PC-3 (cell line): ENCODE results near the gene TP53. TPM values are rescaled to one million over a fixed set of nuclear protein-coding genes. Genes with fewer than 3 reads are reported as not detected.

Source experiments
- ATAC-seq: fragments of 200-7000 bp; cut with Tn5 transposase; 2 replicates; pipeline ENCODE4 v1.9.1; 2020; ENCODE audit warnings: mild to moderate bottlenecking, moderate library complexity
- BruUV-seq: library from RNA; stranded (reverse); fragments of 400-500 nt; replicated peaks from 2 replicates; lab custom pipeline; 2021; lab: Mats Ljungman, UMichigan
- CTCF ChIA-PET: fragments of 300-600 bp; sonication (Branson Sonifier 250); formaldehyde crosslinking; loops from one replicate; lab custom pipeline; 2022; ENCODE audit warnings: antibody characterized with exemption; lab: Charles Lee
- POLR2A ChIA-PET: fragments of 300-600 bp; sonication (Branson Sonifier 250); formaldehyde crosslinking; loops from one replicate; lab custom pipeline; 2022; ENCODE audit warnings: antibody characterized with exemption; ENCODE audit not compliant: unreplicated experiment; lab: Charles Lee
- DNase-seq: peaks from one replicate; pipeline ENCODE4 v3.0.0-alpha.2; 2015
- H2AFZ ChIP-seq: fragments of 300-600 bp; sonication (generic); 2 replicates; pipeline ENCODE4 v1.6.0; 2016; ENCODE audit warnings: antibody characterized with exemption, low read length
- H3F3A ChIP-seq: fragments of 300-600 bp; sonication (generic); one replicate; pipeline ENCODE4 v1.6.0; 2017; ENCODE audit warnings: antibody characterized with exemption, low read length, control low read depth, mild to moderate bottlenecking; ENCODE audit not compliant: unreplicated experiment
- H3K27ac ChIP-seq: fragments of 300-600 bp; sonication (generic); 2 replicates; pipeline ENCODE4 v1.5.1; 2016; ENCODE audit warnings: mild to moderate bottlenecking, low read length
- H3K27me3 ChIP-seq: fragments of 300-600 bp; sonication (generic); 2 replicates; pipeline ENCODE4 v1.6.1; 2016; ENCODE audit warnings: low read length, mixed read lengths
- H3K36me3 ChIP-seq: fragments of 300-600 bp; sonication (generic); 2 replicates; pipeline ENCODE4 v1.6.1; 2016; ENCODE audit warnings: low read depth, mixed run types, low read length, mixed read lengths
- H3K4me1 ChIP-seq: fragments of 300-600 bp; sonication (generic); 2 replicates; pipeline ENCODE4 v1.5.1; 2016; ENCODE audit warnings: low read length; ENCODE audit not compliant: insufficient read depth
- H3K4me2 ChIP-seq: fragments of 300-600 bp; sonication (generic); 2 replicates; pipeline ENCODE4 v1.6.0; 2016; ENCODE audit warnings: low read length
- H3K4me3 ChIP-seq: fragments of 300-600 bp; sonication (generic); 2 replicates; pipeline ENCODE4 v1.5.1; 2016; ENCODE audit warnings: mild to moderate bottlenecking, low read length, mixed read lengths
- H3K79me2 ChIP-seq: fragments of 300-600 bp; sonication (generic); 2 replicates; pipeline ENCODE4 v1.6.1; 2017; ENCODE audit warnings: low read length, mixed read lengths
- H3K9ac ChIP-seq: fragments of 300-600 bp; sonication (generic); 2 replicates; pipeline ENCODE4 v1.6.0; 2016; ENCODE audit warnings: mild to moderate bottlenecking, low read length
- H3K9me2 ChIP-seq: fragments of 300-600 bp; sonication (generic); replicated peaks from 2 replicates; pipeline ENCODE4 v1.6.1; 2016; ENCODE audit warnings: mixed run types, low read length, mixed read lengths
- H3K9me3 ChIP-seq: fragments of 300-600 bp; sonication (generic); 2 replicates; pipeline ENCODE4 v1.6.1; 2016; ENCODE audit warnings: low read length, mixed read lengths
- H4K20me1 ChIP-seq: fragments of 300-600 bp; sonication (generic); 2 replicates; pipeline ENCODE4 v1.6.1; 2016; ENCODE audit warnings: low read length, mixed read lengths
- CTCF ChIP-seq: fragments of 300-600 bp; sonication (generic); conservative IDR thresholded peaks from 2 replicates; pipeline ENCODE4 v1.5.1; 2017; ENCODE audit warnings: antibody characterized with exemption, low read depth, mild to moderate bottlenecking, low read length
- EZH2 ChIP-seq: fragments of 300-600 bp; sonication (generic); IDR thresholded peaks from one replicate; pipeline ENCODE4 v1.6.1; 2017; ENCODE audit warnings: antibody characterized with exemption, mild to moderate bottlenecking, low read length; ENCODE audit not compliant: unreplicated experiment
- EZH2phosphoT487 ChIP-seq: fragments of 300-600 bp; sonication (generic); IDR thresholded peaks from 2 replicates; pipeline ENCODE4 v1.6.1; 2018; ENCODE audit warnings: mild to moderate bottlenecking, antibody characterized with exemption, low read length, borderline replicate concordance
- intact Hi-C: fragments of 100-400 bp; cut with micrococcal nuclease; formaldehyde crosslinking; loops from 2 replicates; pipeline ENCODE4 v1.9.0; 2023
- total RNA-seq: library from RNA; depleted of rRNA; stranded (reverse); fragments of >200 nt; gene quantifications from 2 replicates; pipeline ENCODE4 v1.2.3, GENCODE V29; 2014

Gene TP53
- total RNA-seq, 1 experiment from 2014 or later: 3.4 TPM

GRCh38 chr17:7702776-7703175 is 15.5 kb upstream of the TP53 start:
- Histone ChIP-seq H3F3A (no peaks in the 10 kb centered on the region), H3K27me3 (no peaks in the 10 kb centered on the region), H3K4me1 (no peaks in the 10 kb centered on the region), H4K20me1 (no peaks in the 10 kb centered on the region), H3K9ac (no peak overlapping the region), H2AFZ (no peak overlapping the region), H3K9me3 (no peaks in the 10 kb centered on the region), H3K4me3 (no peak overlapping the region), H3K27ac (no peak overlapping the region), H3K36me3 (no peaks in the 10 kb centered on the region), H3K4me2 (no peak overlapping the region), H3K79me2 (no peaks in the 10 kb centered on the region), H3K9me2 (no peaks in the 10 kb centered on the region)
- no peak for DNase-seq
- ChIA-PET POLR2A (no interaction called here), CTCF (interaction anchor here (0.6 kb wide), 1 partner anchor 14 kb away, joined by 15 read pairs; no protein-coding TSS in a partner anchor)
- intact Hi-C loops: no loop called here
- ATAC-seq: no peak
- BruUV-seq: no TSS peak
- TF ChIP-seq CTCF: no peak
- no peak for TF ChIP-seq EZH2
- TF ChIP-seq EZH2phosphoT487: no peak

- H3K4me2 ChIP-seq: no peak overlapping the region
- no peak overlapping the region for H3K4me3 ChIP-seq
- DNase-seq: no peak
- CTCF ChIA-PET: no interaction called here
- no peak overlapping the region for H3K27ac ChIP-seq
- no peak overlapping the region for H3K9ac ChIP-seq
- no TSS peak for BruUV-seq
- no peaks in the 10 kb centered on the region for H3K79me2 ChIP-seq
- H3K9me3 ChIP-seq: no peaks in the 10 kb centered on the region
- H3K9me2 ChIP-seq: no peaks in the 10 kb centered on the region
- H4K20me1 ChIP-seq: no peaks in the 10 kb centered on the region
- TF ChIP-seq EZH2 (no peak), EZH2phosphoT487 (no peak), CTCF (no peak)
- H2AFZ ChIP-seq: no peak overlapping the region
- no peaks in the 10 kb centered on the region for H3K27me3 ChIP-seq
- H3K4me1 ChIP-seq: no peaks in the 10 kb centered on the region
- ATAC-seq: no peak
- no peaks in the 10 kb centered on the region for H3F3A ChIP-seq
- H3K36me3 ChIP-seq: no peaks in the 10 kb centered on the region
- intact Hi-C loops: no loop called here
- POLR2A ChIA-PET: no interaction called here
These were observed 14.4 kb upstream of the TP53 start for GRCh38 chr17:7701681-7702080.

- CTCF ChIA-PET: no interaction called here
- no peaks in the 10 kb centered on the region for H3F3A ChIP-seq
- ATAC-seq: no peak
These were observed 13.2 kb upstream of the TP53 start for GRCh38 chr17:7700510-7700909.

More at GRCh38 chr17:7700510-7700909, 13.2 kb upstream of the TP53 start:
- DNase-seq: no peak
- H3K79me2 ChIP-seq: no peaks in the 10 kb centered on the region
- H3K4me1 ChIP-seq: no peaks in the 10 kb centered on the region
- H3K27me3 ChIP-seq: no peaks in the 10 kb centered on the region
- no peaks in the 10 kb centered on the region for H4K20me1 ChIP-seq
- no peak overlapping the region for H3K4me2 ChIP-seq
- H3K9me2 ChIP-seq: no peaks in the 10 kb centered on the region
- H2AFZ ChIP-seq: no peak overlapping the region
- H3K9me3 ChIP-seq: no peaks in the 10 kb centered on the region
- H3K4me3 ChIP-seq: no peak overlapping the region
- BruUV-seq: no TSS peak
- H3K27ac ChIP-seq: no peak overlapping the region
- no peak overlapping the region for H3K9ac ChIP-seq
- POLR2A ChIA-PET: no interaction called here
- H3K36me3 ChIP-seq: no peaks in the 10 kb centered on the region
- intact Hi-C loops: no loop called here
- TF ChIP-seq EZH2 (no peak), EZH2phosphoT487 (no peak), CTCF (no peak)
